ENCODE measurements around the gene POLR2M.

DNA sequence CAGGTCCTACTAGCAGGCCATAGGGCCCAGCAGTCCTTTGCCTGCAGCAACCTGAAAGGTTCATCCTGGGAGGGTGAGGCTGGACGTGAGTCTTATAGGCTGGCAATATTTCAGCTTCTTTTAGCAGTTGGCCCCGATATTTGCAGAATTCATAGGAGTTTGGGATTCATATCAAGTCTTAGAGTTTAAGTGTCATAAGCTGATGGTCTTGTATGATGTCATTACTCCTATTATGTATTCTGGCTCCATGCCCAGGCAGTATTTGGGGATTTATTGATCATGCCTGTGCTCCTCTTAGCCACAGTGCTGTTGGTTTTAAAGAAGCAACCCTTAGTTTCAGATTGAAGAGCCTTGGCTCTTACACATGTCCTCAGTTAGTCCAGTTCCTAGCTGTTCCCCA lies 41.3 kb upstream of the POLR2M start:
- TF ChIP-seq, protein P1, sequence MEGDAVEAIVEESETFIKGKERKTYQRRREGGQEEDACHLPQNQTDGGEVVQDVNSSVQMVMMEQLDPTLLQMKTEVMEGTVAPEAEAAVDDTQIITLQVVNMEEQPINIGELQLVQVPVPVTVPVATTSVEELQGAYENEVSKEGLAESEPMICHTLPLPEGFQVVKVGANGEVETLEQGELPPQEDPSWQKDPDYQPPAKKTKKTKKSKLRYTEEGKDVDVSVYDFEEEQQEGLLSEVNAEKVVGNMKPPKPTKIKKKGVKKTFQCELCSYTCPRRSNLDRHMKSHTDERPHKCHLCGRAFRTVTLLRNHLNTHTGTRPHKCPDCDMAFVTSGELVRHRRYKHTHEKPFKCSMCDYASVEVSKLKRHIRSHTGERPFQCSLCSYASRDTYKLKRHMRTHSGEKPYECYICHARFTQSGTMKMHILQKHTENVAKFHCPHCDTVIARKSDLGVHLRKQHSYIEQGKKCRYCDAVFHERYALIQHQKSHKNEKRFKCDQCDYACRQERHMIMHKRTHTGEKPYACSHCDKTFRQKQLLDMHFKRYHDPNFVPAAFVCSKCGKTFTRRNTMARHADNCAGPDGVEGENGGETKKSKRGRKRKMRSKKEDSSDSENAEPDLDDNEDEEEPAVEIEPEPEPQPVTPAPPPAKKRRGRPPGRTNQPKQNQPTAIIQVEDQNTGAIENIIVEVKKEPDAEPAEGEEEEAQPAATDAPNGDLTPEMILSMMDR (IDR thresholded peaks at IDR 0.05): no peak
- TF ChIP-seq POLR2A (IDR thresholded peaks at IDR 0.05): no peak

All from uterus (tissue), 2 donors.